Measurements from ENCODE around the gene ZBTB44.

The ZBTB44 gene

DNA sequence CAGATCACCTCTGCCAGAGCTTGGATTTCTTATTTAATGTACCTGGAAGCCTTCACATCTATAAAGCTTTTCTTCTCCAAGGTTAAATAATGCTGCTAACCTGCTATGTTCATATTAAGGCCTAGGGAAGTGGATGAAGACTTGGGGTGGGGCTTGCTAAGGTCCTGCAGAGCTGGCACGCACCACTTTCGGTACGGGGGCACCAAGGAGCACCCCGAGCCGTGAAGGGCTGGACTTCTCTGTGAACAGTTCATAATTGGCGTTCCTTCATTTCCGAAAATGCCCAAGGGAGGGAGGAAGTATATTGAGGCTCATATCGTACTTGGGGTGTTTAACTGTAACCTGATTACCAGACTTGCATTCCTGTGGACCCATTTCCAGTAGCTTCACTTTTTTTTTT, 95.6 kb downstream of the ZBTB44 start:
- DNase-seq (ENCODE audit: low read depth, low spot score), result no peak
- H3K4me3 ChIP-seq (ENCODE audit: low read length), result no peak overlapping the region

- no peak overlapping the region for H3K4me3 ChIP-seq (ENCODE audit: low read length)
- DNase-seq (ENCODE audit: low read depth, low spot score), result no peak
Observed at GRCh38 chr11:130218501-130219070, 96.1 kb downstream of the ZBTB44 start.

GRCh38 chr11:130217133-130218031, 97.3 kb downstream of the ZBTB44 start:
- no peak for DNase-seq (ENCODE audit: low read depth, low spot score)

GRCh38 chr11:130216591-130217132, 98.1 kb downstream of the ZBTB44 start:
- no peak for DNase-seq (ENCODE audit: low read depth, low spot score)
- no peak overlapping the region for H3K4me3 ChIP-seq (ENCODE audit: low read length)

More at GRCh38 chr11:130217133-130218031, 97.3 kb downstream of the ZBTB44 start:
- no peak overlapping the region for H3K4me3 ChIP-seq (ENCODE audit: low read length)

DNA sequence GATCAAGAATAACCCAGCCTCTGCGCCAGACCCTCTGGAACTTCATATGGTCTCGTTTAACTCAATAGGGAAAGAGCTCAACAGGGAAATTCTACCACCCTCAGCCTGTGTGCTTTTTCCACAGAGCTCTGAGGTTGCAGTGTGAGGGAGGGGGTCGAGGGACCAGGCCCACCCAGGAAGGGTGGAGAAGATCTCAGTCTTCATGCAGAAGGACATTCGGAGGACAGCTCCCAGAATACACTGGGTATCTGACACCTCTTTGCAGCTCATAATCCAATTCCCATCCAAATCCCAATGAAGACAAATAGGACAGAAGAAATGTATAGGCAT, 98.5 kb downstream of the ZBTB44 start:
- H3K4me3 ChIP-seq (ENCODE audit: low read length), result no peak overlapping the region
- DNase-seq (ENCODE audit: low read depth, low spot score), result no peak

DNA sequence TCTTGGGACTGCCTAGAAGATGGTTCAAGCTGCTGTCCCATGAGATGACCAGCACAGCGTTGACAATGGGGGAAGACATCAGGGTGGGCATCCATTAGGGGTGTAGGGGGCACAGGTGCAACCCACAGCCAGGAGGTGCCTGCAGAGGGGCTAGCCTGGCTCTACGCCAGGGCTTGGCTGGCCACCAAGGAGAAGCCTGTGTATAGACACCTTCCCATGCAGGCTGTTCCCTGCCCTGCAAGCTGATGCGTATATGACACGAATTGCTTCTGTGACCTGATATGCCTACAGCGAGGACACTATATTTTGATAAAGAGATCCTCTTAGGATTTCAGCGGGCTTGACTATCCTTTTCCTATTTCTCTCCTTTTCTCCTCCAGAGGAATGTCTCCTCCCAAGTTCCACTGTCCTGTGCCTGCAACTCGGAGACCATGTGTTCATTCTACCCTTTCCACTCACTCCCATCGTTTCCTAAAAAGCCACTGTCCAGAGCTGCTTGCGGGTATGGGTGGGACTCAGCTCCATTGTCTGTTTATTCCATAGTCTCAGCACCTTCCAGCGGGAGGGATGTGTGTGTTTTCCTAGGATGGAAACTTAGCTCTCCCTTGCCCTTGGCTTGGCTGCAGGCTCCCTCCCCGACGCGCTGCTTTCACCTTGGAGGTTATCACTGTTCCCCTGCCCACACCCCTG, 99.0 kb downstream of the ZBTB44 start:
- no peak for DNase-seq (ENCODE audit: low read depth, low spot score)
- H3K4me3 ChIP-seq (ENCODE audit: low read length), result no peak overlapping the region

- no peak for DNase-seq (ENCODE audit: low read depth, low spot score)
Observed at GRCh38 chr11:130214861-130215530, 99.7 kb downstream of the ZBTB44 start.

DNA sequence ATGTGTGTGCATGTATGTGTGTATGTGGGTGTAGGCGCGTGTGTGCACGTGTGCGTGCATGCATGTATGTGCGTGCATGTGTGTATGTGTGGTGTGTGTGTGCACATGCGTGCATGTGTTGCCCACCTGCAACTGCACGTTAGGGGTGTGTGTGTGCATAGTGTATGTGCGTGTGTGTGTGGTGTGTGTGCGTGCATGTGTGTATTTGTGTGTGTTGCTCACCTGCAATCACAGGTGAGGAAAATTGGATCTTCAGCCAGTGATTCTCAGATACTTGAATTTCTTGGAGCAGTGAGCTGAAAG, 100.8 kb downstream of the ZBTB44 start:
- no peak for DNase-seq (ENCODE audit: low read depth, low spot score)
- no peak overlapping the region for H3K4me3 ChIP-seq (ENCODE audit: low read length)

More at GRCh38 chr11:130214861-130215530, 99.7 kb downstream of the ZBTB44 start:
- no peak overlapping the region for H3K4me3 ChIP-seq (ENCODE audit: low read length)

- no peak overlapping the region for H3K4me3 ChIP-seq (ENCODE audit: low read length)
- DNase-seq (ENCODE audit: low read depth, low spot score), result peak; percentile 8
Observed at GRCh38 chr11:130213143-130213978, 101.4 kb downstream of the ZBTB44 start.

DNA sequence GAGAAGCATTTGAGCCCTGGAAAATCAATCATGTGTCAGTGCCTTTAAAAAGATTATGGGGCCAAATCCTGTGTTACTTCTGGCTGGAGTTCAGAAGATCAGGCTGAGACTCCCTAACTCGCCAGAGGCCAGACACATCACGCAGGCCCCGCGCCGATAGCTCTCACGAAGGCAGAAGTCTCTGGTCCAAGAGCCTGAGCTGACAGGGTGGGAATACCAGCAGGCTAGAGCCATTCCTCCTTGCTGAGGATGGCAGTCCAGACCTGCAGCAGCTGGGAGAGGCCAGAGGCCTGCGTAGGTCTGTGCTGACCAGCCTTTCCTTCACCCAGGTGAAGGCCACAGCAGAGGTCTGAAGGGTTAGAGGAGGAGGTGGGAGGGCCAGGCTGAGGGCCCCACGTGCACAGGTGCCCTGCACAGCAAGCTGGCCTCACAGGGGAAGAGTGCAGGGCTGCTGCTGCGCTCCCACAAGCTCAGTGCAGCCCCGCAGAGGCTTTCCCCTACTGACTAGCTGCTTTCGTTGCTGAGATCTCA, 102.2 kb downstream of the ZBTB44 start:
- H3K4me3 ChIP-seq (ENCODE audit: low read length), result no peak overlapping the region
- no peak for DNase-seq (ENCODE audit: low read depth, low spot score)

DNA sequence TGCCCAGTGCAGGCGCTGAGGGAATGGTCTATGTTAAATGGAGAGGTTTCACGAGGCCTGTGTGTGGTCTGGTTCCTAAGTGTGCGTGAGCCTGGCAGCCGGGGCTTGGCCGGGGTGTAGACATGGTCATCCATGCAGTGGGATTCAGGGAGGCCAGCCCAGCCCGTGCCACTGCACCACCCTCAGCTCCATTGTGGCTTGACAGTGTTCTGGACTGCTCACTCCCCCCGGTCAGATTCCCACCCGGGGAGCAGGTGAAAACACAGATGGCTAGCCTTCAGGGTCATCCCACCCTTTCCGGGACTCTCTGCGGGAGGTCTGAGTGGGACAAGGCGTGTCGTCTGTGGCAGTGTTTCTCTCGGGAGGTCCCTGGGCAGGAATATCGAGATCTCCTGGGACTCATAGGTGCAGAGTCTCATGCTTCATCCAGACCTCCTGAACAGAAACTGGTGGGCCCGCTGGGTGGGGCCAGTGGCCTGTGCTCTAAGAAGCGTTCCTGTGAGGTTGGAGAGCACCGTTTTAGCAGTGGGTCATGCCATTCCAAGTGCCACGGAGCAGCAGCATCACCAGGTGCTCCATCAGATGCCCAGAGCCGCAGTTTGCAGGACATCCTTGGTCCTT, 102.8 kb downstream of the ZBTB44 start:
- no peak overlapping the region for H3K4me3 ChIP-seq (ENCODE audit: low read length)
- DNase-seq (ENCODE audit: low read depth, low spot score), result no peak

- no peak overlapping the region for H3K4me3 ChIP-seq (ENCODE audit: low read length)
- DNase-seq (ENCODE audit: low read depth, low spot score), result no peak
Observed at GRCh38 chr11:130211144-130211543, 103.6 kb downstream of the ZBTB44 start.

DNA sequence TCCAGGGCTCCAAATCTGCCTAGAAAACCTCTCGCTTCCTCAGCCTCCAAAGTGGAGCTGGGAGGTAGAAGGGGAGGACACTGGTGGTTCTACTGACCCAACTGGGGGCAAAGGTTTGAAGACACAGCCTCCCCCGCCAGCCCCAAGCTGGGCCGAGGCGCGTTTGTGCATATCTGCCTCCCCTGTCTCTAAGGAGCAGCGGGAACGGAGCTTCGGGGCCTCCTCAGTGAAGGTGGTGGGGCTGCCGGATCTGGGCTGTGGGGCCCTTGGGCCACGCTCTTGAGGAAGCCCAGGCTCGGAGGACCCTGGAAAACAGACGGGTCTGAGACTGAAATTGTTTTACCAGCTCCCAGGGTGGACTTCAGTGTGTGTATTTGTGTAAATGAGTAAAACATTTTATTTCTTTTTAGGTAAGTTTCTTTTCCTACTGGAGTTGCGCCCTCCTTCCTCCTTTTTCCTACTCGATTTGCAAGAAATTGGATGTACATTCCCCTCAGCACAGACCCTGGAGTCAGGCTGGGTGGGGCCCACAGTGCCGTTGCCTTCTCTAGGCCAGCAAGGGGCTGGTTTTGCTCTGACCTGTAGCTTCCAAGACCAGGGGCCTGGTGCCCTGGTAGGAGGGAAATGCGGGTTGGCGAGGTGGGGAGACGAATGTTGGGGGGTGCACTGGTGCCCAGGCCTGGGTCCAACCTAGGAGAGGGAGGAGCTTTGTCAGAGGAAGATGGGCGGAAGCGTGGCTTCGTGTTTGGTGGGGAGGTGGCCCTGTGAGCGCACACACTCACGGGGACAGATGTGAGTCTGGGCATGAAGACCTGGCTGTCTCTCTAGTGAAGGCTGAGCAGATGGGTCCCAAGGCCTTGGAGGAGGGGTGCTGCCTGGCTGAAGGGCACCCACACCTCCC, 104.5 kb downstream of the ZBTB44 start:
- no peak overlapping the region for H3K4me3 ChIP-seq (ENCODE audit: low read length)
- no peak for DNase-seq (ENCODE audit: low read depth, low spot score)

GRCh38 chr11:130209128-130209932, 105.4 kb downstream of the ZBTB44 start:
- DNase-seq (ENCODE audit: low read depth, low spot score), result no peak

GRCh38 chr11:130208241-130209127, 106.2 kb downstream of the ZBTB44 start:
- no peak overlapping the region for H3K4me3 ChIP-seq (ENCODE audit: low read length)
- no peak for DNase-seq (ENCODE audit: low read depth, low spot score)

More at GRCh38 chr11:130209128-130209932, 105.4 kb downstream of the ZBTB44 start:
- no peak overlapping the region for H3K4me3 ChIP-seq (ENCODE audit: low read length)
